IPS-NIHi11 (cell line): ENCODE measurements around the gene KCNA5.

Experiments
- DNase-seq: peaks from one replicate; pipeline ENCODE4 v3.0.0; 2012; ENCODE audit warnings: mixed read lengths, low spot score

Gene KCNA5

DNA sequence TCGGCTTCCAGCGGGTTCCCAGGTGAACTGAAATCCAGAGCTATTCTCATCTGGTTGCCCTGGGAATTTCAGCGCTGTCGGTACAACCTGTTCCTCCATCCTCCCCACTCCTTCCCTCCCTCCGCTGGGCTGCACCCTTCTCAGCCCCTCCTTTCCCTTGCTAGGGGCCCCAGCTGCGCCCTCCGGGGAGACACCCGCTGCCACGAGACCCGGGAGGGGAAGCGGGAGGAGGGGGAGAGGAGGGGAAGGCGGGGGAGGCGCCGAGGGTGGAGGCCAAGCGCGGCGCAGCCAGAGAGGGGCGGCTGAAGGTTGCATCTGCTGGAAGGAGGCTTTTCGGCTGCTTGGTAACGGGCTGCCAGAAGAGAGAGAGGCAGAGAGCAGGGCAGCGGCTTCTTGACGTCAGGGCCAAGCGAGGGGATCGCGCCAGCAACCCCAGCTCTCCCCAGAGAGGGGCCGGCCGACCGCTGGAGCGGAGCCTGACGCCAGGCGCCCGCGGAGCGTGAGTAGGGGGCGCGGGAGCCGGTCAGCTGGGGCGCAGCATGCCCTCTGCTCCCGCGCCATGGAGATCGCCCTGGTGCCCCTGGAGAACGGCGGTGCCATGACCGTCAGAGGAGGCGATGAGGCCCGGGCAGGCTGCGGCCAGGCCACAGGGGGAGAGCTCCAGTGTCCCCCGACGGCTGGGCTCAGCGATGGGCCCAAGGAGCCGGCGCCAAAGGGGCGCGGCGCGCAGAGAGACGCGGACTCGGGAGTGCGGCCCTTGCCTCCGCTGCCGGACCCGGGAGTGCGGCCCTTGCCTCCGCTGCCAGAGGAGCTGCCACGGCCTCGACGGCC lies at the start of gene KCNA5:
Gene KCNA5 (plus strand): TSS at position 291 of the 831 bp plus-strand sequence. CDS start 269 bp downstream, at position 560.
- DNase-seq, result peak; percentile 74

DNA sequence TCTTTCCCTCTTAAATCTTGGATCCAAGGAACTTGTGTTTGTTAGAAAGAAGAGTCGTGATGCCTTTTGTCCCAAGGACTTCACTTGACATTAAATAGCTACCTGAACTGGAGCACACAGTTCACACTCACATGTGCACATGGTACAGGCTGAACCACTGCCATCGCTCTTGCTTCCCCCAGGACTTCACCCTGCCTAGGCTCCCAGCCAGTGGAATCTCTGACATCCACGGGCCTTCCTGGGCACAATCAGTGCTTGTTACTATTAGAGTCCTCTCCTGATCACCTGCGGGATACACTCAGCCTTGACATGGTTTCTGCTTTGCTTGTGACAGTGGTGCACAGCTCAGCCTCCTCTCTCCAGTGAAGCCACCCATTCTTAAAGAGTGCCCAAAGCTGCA lies 49.1 kb upstream of the KCNA5 start:
- no peak for DNase-seq

DNA sequence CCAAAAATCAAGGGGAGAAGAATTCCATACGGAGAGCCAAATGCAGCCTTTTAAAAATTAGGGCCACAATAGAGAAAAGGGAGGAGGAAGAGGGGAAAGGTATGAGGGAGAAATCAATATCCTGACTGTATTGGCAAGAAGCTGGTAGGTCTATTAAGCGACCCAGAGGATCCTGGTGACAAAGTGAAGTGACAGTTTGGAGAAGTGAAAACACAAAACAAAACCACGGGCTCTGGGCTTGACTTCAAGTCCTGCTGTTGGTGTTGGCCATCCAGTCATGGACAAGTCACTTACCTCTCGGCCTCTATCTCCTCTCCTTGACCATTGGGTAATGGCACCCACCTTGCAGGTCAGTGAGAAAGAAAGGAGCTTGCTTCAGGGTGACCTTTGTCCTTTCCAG lies 47.0 kb upstream of the KCNA5 start:
- DNase-seq, result no peak

DNA sequence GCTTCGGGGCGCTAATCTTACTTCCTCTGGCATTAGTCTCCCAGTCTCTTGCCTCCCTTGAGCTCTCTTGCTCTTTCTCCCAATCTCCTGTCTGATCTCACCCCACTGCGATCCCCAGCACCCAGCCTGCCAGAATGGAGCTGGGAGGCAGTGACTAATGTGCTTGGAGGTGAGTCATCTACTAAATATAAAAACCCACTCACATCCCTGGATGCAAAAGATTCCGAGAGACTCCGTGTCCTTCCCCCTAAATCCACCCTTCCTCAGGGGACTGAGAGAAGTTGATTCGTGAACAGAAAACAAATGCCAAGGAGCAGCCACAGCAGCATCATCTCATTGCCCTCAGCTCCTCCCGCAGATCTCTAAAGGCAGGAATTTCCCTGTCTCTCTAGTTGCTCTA lies 45.7 kb upstream of the KCNA5 start:
- no peak for DNase-seq

DNA sequence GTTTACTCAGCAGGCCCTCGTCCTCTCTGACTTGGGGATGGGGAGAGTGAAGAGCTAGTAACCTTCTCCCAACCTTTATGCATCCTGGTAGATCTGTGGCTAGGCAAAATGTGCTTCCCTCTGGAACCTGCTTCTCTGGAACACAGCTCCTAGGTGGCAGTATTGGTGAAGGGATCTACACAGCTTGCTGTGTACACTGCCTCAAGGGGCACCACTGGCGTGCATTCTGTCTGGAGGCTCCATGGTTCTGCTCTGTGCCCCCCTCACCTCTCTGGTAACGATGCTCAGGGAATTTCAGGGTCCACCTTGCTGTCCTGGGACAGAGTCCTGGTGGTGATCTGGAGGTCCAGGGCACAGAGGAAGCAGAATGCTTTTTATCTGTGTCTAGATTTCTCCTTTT lies 43.5 kb upstream of the KCNA5 start:
- DNase-seq, result no peak

DNA sequence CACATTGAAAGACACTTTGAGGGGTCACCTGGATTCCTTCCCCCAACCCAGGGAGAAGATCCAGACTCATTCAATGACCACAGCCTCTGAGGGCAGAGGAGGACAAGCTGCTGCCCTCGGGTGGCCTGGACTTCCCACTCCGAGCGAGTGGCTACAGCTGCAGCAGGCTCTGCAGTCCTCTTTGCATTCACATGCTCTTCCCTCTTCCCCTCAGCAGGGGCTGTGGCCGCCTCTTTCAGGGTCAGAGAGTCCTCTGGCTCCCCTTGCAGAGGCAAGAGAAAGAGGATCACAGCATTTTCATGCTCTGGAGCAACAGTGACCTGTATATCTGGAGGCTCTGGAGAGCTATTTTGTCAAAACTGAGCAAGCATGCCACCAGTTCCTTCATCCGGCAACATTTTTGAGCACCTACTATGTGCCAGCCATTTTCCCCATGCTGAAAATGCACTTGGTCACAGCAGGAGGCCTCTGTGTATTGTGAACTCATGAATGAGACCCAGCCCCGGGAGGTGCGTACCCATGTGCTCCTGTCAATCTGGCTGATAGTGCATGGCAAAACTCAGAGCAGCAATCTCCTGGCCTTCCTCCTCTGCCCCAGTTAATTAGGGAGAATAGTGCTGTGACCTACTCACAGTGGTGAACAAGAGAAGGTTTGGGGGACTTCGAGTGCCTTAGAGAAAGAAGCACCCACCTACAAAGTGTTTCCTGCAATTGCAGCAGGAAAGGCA lies 42.9 kb upstream of the KCNA5 start:
- DNase-seq, result no peak

DNA sequence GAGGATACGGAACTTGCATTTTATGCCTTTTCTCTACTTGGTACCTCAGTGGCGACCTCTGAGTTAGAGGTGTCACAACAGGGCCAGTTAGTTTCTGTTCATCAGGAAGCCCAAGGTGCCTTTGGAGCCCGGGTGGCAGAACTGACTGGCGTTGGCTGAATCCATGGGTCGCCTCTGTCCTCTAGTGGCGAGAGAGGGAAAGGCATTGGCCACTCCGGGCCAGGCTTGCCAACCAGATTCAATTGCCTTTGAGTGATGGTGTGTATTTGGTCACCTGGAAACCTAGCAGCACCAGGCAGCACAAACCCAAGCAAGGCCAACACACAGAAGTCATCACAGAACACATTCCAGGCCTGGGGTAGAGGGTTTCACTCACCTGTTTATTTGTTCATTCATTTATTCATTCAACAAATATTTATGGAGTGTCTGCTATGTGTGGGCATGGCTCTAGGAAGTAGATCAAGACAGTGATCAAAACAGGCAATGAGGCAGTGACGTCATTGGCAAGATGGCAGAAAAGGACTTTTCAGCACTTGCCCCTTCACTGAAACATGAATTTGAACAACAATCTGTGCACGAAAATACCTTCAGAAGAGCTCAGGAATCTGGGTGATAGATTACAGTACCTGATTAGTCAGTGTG lies 40.5 kb upstream of the KCNA5 start:
- DNase-seq, result peak; percentile 85

DNA sequence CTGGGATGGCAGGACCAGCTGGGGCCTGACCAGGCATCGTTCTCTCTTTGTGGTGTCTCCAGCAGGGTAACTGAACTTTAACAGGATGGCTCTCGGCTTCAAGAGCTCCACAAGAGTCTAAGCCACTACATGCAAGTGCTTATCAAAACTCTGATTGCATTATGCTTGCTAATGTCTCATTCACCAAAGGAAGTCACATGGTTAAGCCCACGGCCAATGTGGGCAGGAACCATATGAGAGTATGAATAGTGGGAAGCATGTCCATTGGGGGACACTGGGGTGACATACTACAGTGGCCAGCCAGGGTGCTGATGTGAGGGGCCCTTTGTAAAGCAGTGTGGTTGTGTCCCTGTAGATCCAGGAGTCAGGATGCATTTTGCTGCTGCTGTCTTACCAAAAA lies 35.0 kb upstream of the KCNA5 start:
- no peak for DNase-seq

DNA sequence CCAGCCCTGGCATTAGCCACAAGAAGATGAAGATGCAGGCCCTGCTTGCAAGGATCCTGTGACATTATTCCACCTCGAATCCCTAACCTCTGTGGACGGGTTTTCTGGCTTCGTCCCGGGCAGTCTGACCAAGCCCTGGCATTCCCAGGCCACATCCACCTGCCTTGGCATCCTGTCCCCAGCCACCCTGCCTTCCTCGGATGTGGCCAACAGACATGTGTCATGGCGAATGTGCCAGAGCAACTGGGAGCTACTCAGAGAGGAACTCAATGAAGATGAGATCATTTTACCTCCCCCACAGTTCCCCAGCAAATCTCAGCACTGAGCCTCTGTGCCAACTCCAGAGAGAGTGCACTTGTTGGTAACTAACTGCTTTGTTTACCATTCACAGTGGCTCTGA lies 33.5 kb upstream of the KCNA5 start:
- no peak for DNase-seq

DNA sequence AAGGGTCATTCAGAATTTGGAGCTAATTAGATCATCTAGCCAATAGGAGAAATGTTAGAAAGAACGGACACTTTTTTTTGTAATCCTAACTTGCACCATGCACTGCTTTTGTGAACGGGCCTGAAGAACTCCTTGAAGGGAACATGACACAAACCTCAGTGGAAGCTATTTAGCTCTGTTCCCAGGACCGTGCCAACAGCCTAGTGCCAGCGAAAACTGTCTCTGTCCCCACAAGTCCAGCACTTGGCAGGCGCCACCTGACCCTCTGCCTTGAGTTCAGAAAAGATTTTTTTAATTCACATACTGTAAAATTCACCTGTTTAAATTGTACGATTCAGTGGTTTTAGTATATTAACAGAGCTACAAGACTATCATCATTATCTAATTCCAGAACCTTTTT lies 31.3 kb upstream of the KCNA5 start:
- DNase-seq, result no peak

DNA sequence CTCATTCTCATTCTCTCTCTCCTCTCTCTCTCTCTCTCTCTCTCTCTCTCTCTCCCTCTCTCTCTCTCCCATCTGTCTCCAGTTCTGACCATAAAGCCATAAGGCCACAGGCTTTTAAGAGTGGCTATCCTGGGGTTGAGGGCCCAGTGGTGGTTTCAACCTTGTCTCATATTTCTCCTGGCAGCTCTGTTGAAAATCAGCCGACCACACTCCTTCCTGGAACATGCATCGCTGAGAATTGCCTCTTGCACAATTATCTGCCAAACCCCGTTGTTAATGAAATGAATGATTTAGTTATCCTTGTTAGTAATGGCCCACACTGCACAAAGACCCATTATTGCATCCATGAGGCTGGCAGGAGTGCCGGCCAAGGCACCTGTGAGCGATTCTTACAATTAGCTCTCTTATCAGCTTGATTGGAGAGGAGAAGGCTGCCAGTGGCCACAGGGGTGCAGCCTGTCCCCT lies 30.4 kb upstream of the KCNA5 start:
- DNase-seq, result no peak

DNA sequence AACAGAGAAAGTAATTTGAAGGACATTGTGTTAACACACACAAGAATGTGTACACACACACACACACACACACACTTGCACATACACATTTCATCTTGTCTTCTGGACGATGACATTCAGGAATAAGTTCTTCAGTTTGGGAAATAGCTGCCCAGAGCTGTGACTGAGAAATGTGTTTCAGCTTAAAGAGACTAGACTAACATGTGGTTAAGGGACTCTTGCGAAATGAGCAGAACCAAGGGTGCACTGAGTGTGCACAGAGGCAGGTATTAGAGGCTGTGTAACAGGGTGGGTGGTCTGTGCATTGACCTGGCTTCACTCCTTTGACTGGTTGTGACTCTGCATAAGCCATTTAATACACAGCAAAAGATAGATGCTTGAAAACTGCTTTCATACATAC lies 29.4 kb upstream of the KCNA5 start:
- DNase-seq, result no peak

DNA sequence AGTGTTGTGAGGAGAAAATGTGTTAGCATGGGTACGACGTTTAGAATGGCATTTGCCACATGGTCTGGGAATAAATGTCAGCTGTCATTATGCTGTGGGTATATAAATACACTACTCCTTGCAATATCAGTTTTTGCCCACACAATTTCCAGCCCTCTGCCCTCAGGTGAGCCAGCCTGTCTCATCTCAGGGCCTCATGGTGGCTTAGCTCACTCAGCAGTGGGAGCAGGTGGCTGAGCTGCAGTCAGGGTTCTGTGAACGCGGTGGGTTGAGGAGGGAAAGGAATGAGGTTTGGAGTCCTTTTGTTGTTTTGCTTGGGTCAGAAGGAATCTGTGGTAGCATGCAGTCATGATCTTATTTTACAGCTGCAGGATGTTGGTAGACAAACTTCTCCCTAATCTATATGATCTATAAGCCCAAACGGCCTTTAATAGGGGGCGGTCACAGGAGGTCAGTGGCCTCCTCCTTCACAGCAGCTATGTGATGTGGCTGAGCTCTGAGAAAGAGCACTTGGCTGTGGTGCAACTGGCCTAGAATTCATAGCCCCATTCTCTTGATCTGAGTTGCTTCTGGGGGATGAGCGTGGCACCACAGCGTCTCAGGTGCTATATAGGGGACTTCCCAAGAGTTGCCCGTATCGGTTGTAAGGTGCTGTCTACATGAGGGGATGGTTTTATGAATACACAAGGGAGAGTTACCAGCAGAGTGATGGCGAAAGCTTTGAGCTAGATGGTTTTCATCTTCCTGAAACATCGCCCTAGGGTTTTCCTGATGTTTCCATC lies 27.8 kb upstream of the KCNA5 start:
- DNase-seq, result no peak

DNA sequence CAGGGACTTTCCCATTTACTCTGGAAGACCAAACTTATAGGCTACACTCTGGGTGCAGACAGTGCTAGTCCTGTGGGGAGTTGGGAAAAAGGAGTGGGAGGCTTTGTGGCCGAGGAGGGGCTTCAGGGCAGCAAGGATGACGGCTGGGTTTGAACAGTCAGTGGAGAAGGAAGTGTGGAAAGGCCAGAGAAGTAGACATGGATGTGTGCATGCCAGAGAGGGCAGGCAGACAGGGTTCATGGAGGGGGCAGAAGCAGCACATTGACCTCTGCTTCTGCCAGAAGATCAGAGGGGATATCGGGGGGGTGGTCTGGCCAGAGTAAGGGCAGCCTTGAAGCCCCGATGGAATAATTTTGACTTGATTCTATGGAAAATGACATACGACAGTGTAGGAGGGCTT lies 27.2 kb upstream of the KCNA5 start:
- DNase-seq, result no peak

DNA sequence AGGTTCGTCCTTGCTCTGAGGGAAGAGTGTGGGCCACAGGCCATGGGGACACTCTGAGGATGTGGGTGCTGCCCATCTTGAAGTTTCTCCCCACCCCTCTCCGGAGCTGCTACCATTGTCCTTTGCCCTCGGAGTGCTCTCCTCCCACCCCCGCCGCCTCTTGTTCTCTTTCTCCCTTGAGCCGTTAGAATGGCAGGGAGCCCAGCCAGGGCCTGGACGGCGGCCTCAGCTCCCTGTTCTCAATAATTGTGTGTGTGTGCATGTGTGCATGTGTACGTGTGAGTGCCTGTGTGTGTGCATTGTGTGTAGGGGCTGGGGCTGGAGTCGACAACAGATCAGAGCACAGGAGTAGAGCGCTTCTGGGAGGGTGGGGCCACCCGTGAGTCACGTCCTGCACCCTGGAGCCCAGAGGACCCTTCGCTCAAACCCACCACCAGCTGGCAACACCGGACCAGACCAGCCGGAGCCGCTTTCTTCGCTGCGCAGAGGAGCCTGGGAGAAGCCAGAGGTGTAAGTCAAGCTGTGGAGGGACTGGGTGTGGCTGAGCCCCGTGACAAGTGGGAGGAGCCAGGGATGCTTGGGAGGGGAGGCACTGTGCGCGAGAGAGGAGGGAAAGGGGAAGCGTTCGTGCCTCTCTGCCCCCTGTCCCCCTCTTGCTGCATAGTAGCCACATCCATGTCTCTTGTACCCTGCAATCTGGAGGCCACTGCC lies 25.9 kb upstream of the KCNA5 start:
- DNase-seq, result no peak

DNA sequence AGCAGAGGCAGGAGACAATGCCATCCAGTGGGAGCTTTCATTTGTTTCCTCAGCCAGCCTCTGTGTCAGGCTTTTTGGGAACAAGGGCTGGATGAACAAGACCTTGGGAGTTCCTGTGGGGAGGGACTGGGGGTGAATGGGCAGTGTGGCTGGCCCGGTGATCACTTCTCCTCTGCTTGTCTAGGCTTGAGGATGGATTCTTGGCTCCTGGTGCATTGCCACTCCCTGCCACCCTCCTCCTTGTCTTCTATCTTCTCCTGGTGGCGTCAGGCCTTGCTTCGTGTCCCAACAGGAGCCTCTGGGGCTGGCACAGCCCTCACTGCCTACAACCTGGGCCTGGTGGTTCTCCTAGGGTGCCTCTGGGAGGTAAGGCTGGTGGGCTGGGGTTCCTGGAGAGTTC lies 25.0 kb upstream of the KCNA5 start:
- DNase-seq, result no peak

DNA sequence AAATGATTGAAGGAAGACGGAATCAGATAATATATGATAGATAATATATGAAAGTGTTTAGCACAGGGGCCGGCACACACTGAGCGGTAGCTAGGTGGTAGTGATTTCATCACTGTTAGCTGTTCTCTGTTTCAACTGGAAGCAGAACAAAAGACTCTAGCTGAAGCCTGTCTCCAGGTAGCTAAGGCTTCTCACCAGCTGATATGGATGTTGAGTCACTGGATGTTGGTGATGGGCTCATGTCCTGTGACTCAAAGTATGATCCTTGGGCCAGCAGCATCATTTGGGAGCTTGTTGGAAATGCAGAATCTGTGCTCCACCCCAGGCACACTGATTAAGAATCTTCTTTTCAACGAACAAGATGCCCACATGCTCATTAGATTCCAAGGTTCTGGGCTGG lies 21.7 kb upstream of the KCNA5 start:
- no peak for DNase-seq

DNA sequence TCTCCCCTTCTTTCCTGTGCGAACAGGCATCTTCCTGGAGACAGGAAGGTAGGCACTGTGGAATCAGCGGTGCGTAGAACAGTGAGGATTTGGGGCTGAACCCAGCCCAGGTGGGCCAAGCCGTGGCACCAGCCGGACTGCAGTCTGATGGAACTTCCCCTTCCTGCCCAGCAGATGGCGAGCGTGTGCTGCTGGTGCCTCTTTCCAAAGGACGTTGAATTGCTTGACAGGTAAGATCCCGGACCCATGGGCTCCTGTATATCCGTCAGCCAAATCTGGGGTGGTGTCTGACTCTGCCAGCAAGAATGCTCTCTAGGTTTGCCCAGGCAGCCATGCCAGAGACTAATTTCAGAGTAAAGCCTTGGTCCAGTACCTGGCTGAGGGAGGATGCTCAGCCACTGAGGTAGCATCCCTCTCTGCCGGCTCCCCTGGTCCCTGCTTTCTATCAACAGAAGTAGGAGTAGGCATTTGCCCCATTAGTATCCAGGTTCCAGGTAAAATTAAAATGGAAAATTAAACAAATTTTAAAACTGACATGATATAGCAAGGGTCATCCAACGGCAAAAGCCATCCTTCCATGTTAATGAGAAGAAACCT lies 21.1 kb upstream of the KCNA5 start:
- DNase-seq, result peak; percentile 94

DNA sequence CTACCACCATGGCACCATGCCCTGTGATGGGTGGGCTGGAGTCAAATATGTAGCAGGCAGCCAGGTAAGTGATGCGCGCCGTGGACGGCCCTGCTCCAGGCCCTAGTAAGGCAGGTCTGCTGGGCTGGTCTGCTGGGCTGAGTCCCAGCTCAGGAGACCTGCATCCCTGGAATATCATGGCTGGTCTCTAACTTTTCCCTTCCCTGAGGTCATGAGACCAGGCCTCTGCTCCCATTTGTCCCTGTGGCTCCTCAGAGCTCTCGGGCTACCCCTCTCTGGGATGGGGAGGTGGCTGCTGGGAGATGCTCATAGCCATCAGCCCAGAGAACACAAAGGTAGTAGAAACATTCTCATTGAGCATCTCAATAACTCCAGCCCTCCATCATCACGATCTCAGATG lies 19.8 kb upstream of the KCNA5 start:
- DNase-seq, result no peak

DNA sequence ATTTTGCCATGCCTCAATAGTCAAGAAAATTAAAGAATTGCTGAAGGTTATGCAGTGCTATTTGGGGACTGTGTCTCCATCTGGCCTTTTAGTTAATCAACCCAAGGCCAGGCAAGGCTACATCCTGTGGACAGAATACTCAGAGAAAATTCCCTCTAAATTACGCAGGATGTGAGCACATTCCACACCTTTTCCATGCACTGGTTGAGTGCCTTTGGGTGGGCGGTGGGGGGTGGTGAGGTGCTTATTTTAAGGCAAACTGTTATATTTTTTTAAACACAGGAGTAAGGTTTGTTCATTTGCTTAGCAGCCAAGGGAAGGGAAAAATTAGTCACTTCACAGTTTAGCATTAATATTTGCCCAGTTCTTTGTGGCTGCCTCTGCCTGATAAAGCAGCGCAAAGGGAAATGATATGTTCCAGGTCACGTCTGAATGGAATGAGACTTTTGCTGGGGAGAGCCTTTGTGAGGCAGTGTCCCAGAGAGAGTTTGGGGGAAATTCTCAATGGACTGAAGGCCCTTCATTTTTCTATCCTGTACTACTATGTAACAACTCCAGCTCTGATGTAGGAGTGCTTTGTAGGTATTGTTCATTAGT lies 17.2 kb upstream of the KCNA5 start:
- no peak for DNase-seq
